SK-N-SH (cell line): ENCODE measurements around the gene MAP6D1. TPM values are rescaled to one million over a fixed set of nuclear protein-coding genes. Genes with fewer than 3 reads are reported as not detected.

Source experiments
- CTCF ChIA-PET: fragments of 300-600, 350-600 bp; formaldehyde crosslinking; extraction: SDS; loops from one replicate; lab custom pipeline; 2021; lab: Yijun Ruan, JAX
- POLR2A ChIA-PET: fragments of 350-600 bp; sonication (Branson Sonifier 250); formaldehyde crosslinking; extraction: SDS; loops from one replicate; lab custom pipeline; 2020; ENCODE audit warnings: antibody characterized with exemption, inconsistent platforms; lab: Yijun Ruan, JAX
- DNase-seq: peaks from one replicate; pipeline ENCODE4 v3.0.0; 2012
- H2AFZ ChIP-seq: fragments of 200-600 bp; sonication (generic); 2 replicates; pipeline ENCODE4 v1.8.1; 2016; ENCODE audit warnings: antibody characterized with exemption, mild to moderate bottlenecking, low read depth
- H3F3A ChIP-seq: fragments of 200-600 bp; sonication (generic); replicated peaks from 2 replicates; pipeline ENCODE3; 2016; ENCODE audit warnings: antibody characterized with exemption, mild to moderate bottlenecking; ENCODE audit not compliant: insufficient read depth
- H3K27ac ChIP-seq, 2 experiments: fragments of 200-500 bp in 1 of 2; fragments of 200-600 bp in 1 of 2; sonication (Bioruptor generic) in 1 of 2; sonication (generic), shearing (Covaris generic) in 1 of 2; 2 replicates each; pipeline versions ENCODE4 v1.5.1 to v1.6.1; 2014 to 2016; ENCODE audit warnings: low read depth in 2 of 2, inconsistent platforms in 1 of 2, low read length in 1 of 2, mild to moderate bottlenecking in 1 of 2, mixed read lengths in 1 of 2
- H3K27me3 ChIP-seq: fragments of 200-600 bp; sonication (generic), shearing (Covaris generic); 2 replicates; pipeline ENCODE4 v1.6.1; 2016; ENCODE audit warnings: mixed run types; ENCODE audit not compliant: insufficient read depth
- H3K36me3 ChIP-seq, 2 experiments: fragments of 200-500 bp in 1 of 2; fragments of 200-600 bp in 1 of 2; sonication (Bioruptor generic) in 1 of 2; sonication (generic) in 1 of 2; replicated peaks in 1 of 2; 2 replicates each; pipeline versions ENCODE3 to v1.5.1; 2014 to 2016; ENCODE audit warnings: low read length in 1 of 2, mild to moderate bottlenecking in 1 of 2; ENCODE audit not compliant: insufficient read depth in 2 of 2, control insufficient read depth in 1 of 2
- H3K4me1 ChIP-seq, 2 experiments: fragments of 200-500 bp in 1 of 2; fragments of 200-600 bp in 1 of 2; sonication (Bioruptor generic) in 1 of 2; sonication (generic), shearing (Covaris generic) in 1 of 2; 2 replicates each; pipeline versions ENCODE4 v1.5.1 to v1.6.1; 2014 to 2016; ENCODE audit warnings: low read depth in 1 of 2, low read length in 1 of 2, mixed run types in 1 of 2; ENCODE audit not compliant: insufficient read depth in 2 of 2, control insufficient read depth in 1 of 2
- H3K4me2 ChIP-seq: fragments of 200-600 bp; sonication (generic), shearing (Covaris generic); 2 replicates; pipeline ENCODE4 v1.6.1; 2017; ENCODE audit warnings: mixed run types
- H3K4me3 ChIP-seq, 2 experiments: fragments of 200-500 bp in 1 of 2; fragments of 200-600 bp in 1 of 2; sonication (Bioruptor generic) in 1 of 2; sonication (generic), shearing (Covaris generic) in 1 of 2; 2 replicates each; pipeline versions ENCODE4 v1.5.1 to v1.8.1; 2014 to 2016; ENCODE audit warnings: low read depth in 2 of 2, inconsistent platforms in 1 of 2, low read length in 1 of 2, mild to moderate bottlenecking in 1 of 2, mixed read lengths in 1 of 2, moderate library complexity in 1 of 2
- H3K79me2 ChIP-seq: fragments of 200-600 bp; sonication (generic); 2 replicates; pipeline ENCODE4 v1.8.1; 2017; ENCODE audit warnings: mild to moderate bottlenecking; ENCODE audit not compliant: insufficient read depth
- H3K9ac ChIP-seq: fragments of 200-600 bp; sonication (generic); 2 replicates; pipeline ENCODE4 v1.6.1; 2017; ENCODE audit warnings: mixed run types
- H3K9me2 ChIP-seq: fragments of 200-600 bp; sonication (generic); 2 replicates; pipeline ENCODE4 v1.6.1; 2017; ENCODE audit warnings: mixed run types
- H3K9me3 ChIP-seq: fragments of 200-600 bp; sonication (generic); 2 replicates; pipeline ENCODE4 v1.6.1; 2017; ENCODE audit warnings: mixed run types, mild to moderate bottlenecking, moderate library complexity
- H4K20me1 ChIP-seq: fragments of 200-600 bp; sonication (generic); 2 replicates; pipeline ENCODE4 v1.6.1; 2017; ENCODE audit warnings: mild to moderate bottlenecking, mixed run types; ENCODE audit not compliant: insufficient read depth
- CHD2 ChIP-seq: fragments of 150-350 bp; IDR thresholded peaks from 2 replicates; pipeline ENCODE4 v1.6.1; 2018; ENCODE audit warnings: low read length; ENCODE audit not compliant: partially characterized antibody
- CTCF ChIP-seq: fragments of 200-600 bp; sonication (generic); IDR thresholded peaks from 2 replicates; pipeline ENCODE4 v1.6.1; 2017; ENCODE audit warnings: antibody characterized with exemption, mild to moderate bottlenecking, moderate library complexity
- EP300 ChIP-seq, 2 experiments: IDR thresholded peaks; 2 replicates each; pipeline versions ENCODE4 v1.4.0 to v1.6.1; 2012; ENCODE audit warnings: borderline replicate concordance in 1 of 2, low read depth in 1 of 2, low read length in 1 of 2
- GABPA ChIP-seq: IDR thresholded peaks from 2 replicates; pipeline ENCODE4 v1.4.0; 2012; ENCODE audit warnings: low read depth, mild to moderate bottlenecking
- MEF2A ChIP-seq: IDR thresholded peaks from 2 replicates; pipeline ENCODE4 v1.4.0; 2012; ENCODE audit warnings: low read depth, borderline replicate concordance
- MXI1 ChIP-seq: IDR thresholded peaks from 2 replicates; pipeline ENCODE4 v1.6.1; 2012; ENCODE audit warnings: mild to moderate bottlenecking, low read depth, low read length, improper control_type of control experiment
- NRF1 ChIP-seq: IDR thresholded peaks from 2 replicates; pipeline ENCODE4 v1.6.1; 2012; ENCODE audit warnings: low read depth, mild to moderate bottlenecking, low read length
- RAD21 ChIP-seq: IDR thresholded peaks from 2 replicates; pipeline ENCODE4 v1.6.1; 2012; ENCODE audit warnings: mild to moderate bottlenecking, low read length
- RFX5 ChIP-seq: IDR thresholded peaks from 2 replicates; pipeline ENCODE4 v1.6.1; 2012; ENCODE audit warnings: mild to moderate bottlenecking, improper control_type of control experiment, low read length
- RXRA ChIP-seq: IDR thresholded peaks from 2 replicates; pipeline ENCODE4 v1.4.0; 2012; ENCODE audit warnings: low read depth, mild to moderate bottlenecking, borderline replicate concordance
- SIN3A ChIP-seq: IDR thresholded peaks from 2 replicates; pipeline ENCODE4 v1.6.1; 2012; ENCODE audit warnings: low read depth, mild to moderate bottlenecking, low read length, moderate library complexity, borderline replicate concordance
- SMC3 ChIP-seq: IDR thresholded peaks from 2 replicates; pipeline ENCODE4 v1.6.1; 2012; ENCODE audit warnings: low read depth, low read length, improper control_type of control experiment
- TAF1 ChIP-seq: IDR thresholded peaks from 2 replicates; pipeline ENCODE4 v1.6.1; 2012; ENCODE audit warnings: low read depth, mild to moderate bottlenecking, low read length, moderate library complexity, borderline replicate concordance
- TCF12 ChIP-seq: IDR thresholded peaks from 2 replicates; pipeline ENCODE4 v1.4.0; 2012
- TEAD4 ChIP-seq: IDR thresholded peaks from 2 replicates; pipeline ENCODE4 v1.4.0; 2012; ENCODE audit warnings: mild to moderate bottlenecking, borderline replicate concordance; ENCODE audit not compliant: insufficient read depth
- USF1 ChIP-seq: IDR thresholded peaks from 2 replicates; pipeline ENCODE4 v1.4.0; 2012; ENCODE audit warnings: low read depth, borderline replicate concordance
- USF2 ChIP-seq: fragments of 150-350 bp; IDR thresholded peaks from 2 replicates; pipeline ENCODE4 v1.6.1; 2017; ENCODE audit warnings: antibody characterized with exemption, low read length, low read depth, borderline replicate concordance
- YY1 ChIP-seq: IDR thresholded peaks from 2 replicates; pipeline ENCODE4 v1.4.0; 2012; ENCODE audit warnings: low read depth, mild to moderate bottlenecking
- ZBTB33 ChIP-seq: IDR thresholded peaks from 2 replicates; pipeline ENCODE4 v1.4.0; 2012; ENCODE audit warnings: low read depth, borderline replicate concordance
- WGBS: methylation state at CpG from one replicate; pipeline ENCODE4 v1.1.6; 2017; ENCODE audit warnings: low lambda C conversion rate; 5-methylcytosine and 5-hydroxymethylcytosine counted together
- polyA plus RNA-seq, 3 experiments: library from polyadenylated mRNA; depleted of rRNA; stranded (reverse); fragments of >200 nt; gene quantifications; 2 replicates each; pipeline ENCODE4 v1.2.3, GENCODE V29; 2012

Gene MAP6D1
- polyA plus RNA-seq, 1 of the 3 experiments (the other 2 are of a cell fraction), result 2.6 TPM

- no peak overlapping the region for H3K4me3 ChIP-seq
- 89% methylated on average over 5 of the region's 5 CpGs for WGBS
- CTCF ChIA-PET, result interaction anchor here (0.9 to 1.4 kb wide), 2 partner anchors 16 to 32 kb away, joined by 3 to 4 read pairs; no protein-coding TSS in a partner anchor
- H3K9ac ChIP-seq, result no peak overlapping the region
- no peaks in the 10 kb centered on the region for H4K20me1 ChIP-seq
- no peaks in the 10 kb centered on the region for H3K4me1 ChIP-seq
- H3F3A ChIP-seq, result no peaks in the 10 kb centered on the region
- no peak for TF ChIP-seq RFX5
- no peak for TF ChIP-seq NRF1
- no peak for TF ChIP-seq TAF1
- no peak for TF ChIP-seq CHD2
- TF ChIP-seq CTCF, result no peak
- no peak for TF ChIP-seq SMC3
- TF ChIP-seq TCF12, result no peak
- no peak for TF ChIP-seq RXRA
- no peaks in the 10 kb centered on the region for H3K79me2 ChIP-seq
- H3K27me3 ChIP-seq, result no peaks in the 10 kb centered on the region
- POLR2A ChIA-PET, result no interaction called here
- no peaks in the 10 kb centered on the region for H3K9me2 ChIP-seq
- H2AFZ ChIP-seq, result no peak overlapping the region
- no peak overlapping the region for H3K4me2 ChIP-seq
- peaks cover 49 to 58% of the 10 kb centered on the region in 2 experiments for H3K36me3 ChIP-seq
- H3K9me3 ChIP-seq, result no peaks in the 10 kb centered on the region
- DNase-seq, result no peak
- H3K27ac ChIP-seq, result no peak overlapping the region
Measured at GRCh38 chr3:183799461-183799860, 25.9 kb downstream of the MAP6D1 start.

GRCh38 chr3:183797996-183798395 is 27.4 kb downstream of the MAP6D1 start:
- Histone ChIP-seq H3K9me3 (no peaks in the 10 kb centered on the region), H3F3A (no peaks in the 10 kb centered on the region), H2AFZ (no peak overlapping the region), H3K36me3 (peaks cover 51 to 55% of the 10 kb centered on the region in 2 experiments), H3K4me3 (no peak overlapping the region), H3K9ac (no peak overlapping the region), H3K79me2 (no peaks in the 10 kb centered on the region), H3K27ac (no peak overlapping the region), H4K20me1 (no peaks in the 10 kb centered on the region), H3K9me2 (no peaks in the 10 kb centered on the region), H3K27me3 (no peaks in the 10 kb centered on the region), H3K4me1 (no peaks in the 10 kb centered on the region), H3K4me2 (no peak overlapping the region)
- WGBS, result 93% methylated on average over 7 of the region's 9 CpGs
- ChIA-PET POLR2A (no interaction called here), CTCF (no interaction called here)
- DNase-seq, result no peak
- no peak for TF ChIP-seq RAD21
- TF ChIP-seq MXI1, result no peak
- TF ChIP-seq RXRA, result no peak
- no peak for TF ChIP-seq USF1
- TF ChIP-seq CHD2, result no peak
- no peak for TF ChIP-seq MEF2A
- TF ChIP-seq YY1, result no peak
- TF ChIP-seq ZBTB33, result no peak
- TF ChIP-seq RFX5, result no peak
- TF ChIP-seq CTCF, result no peak
- no peak for TF ChIP-seq TEAD4
- no peak for TF ChIP-seq EP300 (IDR thresholded peaks at IDR 0.05; ENCODE audit: borderline replicate concordance in 1 of 2, low read depth in 1 of 2, low read length in 1 of 2)
- no peak for TF ChIP-seq GABPA
- no peak for TF ChIP-seq SIN3A
- TF ChIP-seq SMC3, result no peak
- TF ChIP-seq USF2, result no peak
